ENCODE data around the gene MRPL37. TPM values are rescaled to one million over a fixed set of nuclear protein-coding genes. Genes with fewer than 3 reads are reported as not detected.

The MRPL37 gene
- total and polyA plus RNA-seq, 2 experiments from 2014 or later = 93.7 to 97.9 TPM

GRCh38 chr1:54259546-54260140, 59.7 kb downstream of the MRPL37 start:
- TF ChIP-seq CTCF (IDR thresholded peaks at IDR 0.05; ENCODE audit: low read depth, low read length) = no peak
- Histone ChIP-seq H3K4me3 (no peak overlapping the region), H3K9me3 (ENCODE audit: low read depth) (no peaks in the 10 kb centered on the region), H3K36me3 (no peaks in the 10 kb centered on the region), H3K4me1 (ENCODE audit: low read depth) (peaks cover 4% of the 10 kb centered on the region), H3K27ac (no peak overlapping the region), H3K27me3 (no peaks in the 10 kb centered on the region)
- DNase-seq (ENCODE audit: low read depth in 1 of 2, low spot score in 1 of 2) = no peak

GRCh38 chr1:54260810-54261209, 60.8 kb downstream of the MRPL37 start:
- no peak for TF ChIP-seq CTCF (IDR thresholded peaks at IDR 0.05; ENCODE audit: low read depth, low read length)
- Histone ChIP-seq H3K36me3 (no peaks in the 10 kb centered on the region), H3K27ac (no peak overlapping the region)

GRCh38 chr1:54262244-54262643, 62.3 kb downstream of the MRPL37 start:
- H3K27ac ChIP-seq = no peak overlapping the region
- no peak for DNase-seq (ENCODE audit: low read depth in 1 of 2, low spot score in 1 of 2)
- H3K36me3 ChIP-seq = no peaks in the 10 kb centered on the region
- TF ChIP-seq CTCF (IDR thresholded peaks at IDR 0.05; ENCODE audit: low read depth, low read length) = no peak
- H3K27me3 ChIP-seq = no peaks in the 10 kb centered on the region
- H3K4me3 ChIP-seq = no peak overlapping the region
- H3K4me1 ChIP-seq (ENCODE audit: low read depth) = peaks cover 9% of the 10 kb centered on the region
- no peaks in the 10 kb centered on the region for H3K9me3 ChIP-seq (ENCODE audit: low read depth)

More at GRCh38 chr1:54260810-54261209, 60.8 kb downstream of the MRPL37 start:
- Histone ChIP-seq H3K27me3 (no peaks in the 10 kb centered on the region), H3K4me3 (no peak overlapping the region), H3K9me3 (ENCODE audit: low read depth) (no peaks in the 10 kb centered on the region), H3K4me1 (ENCODE audit: low read depth) (peaks cover 9% of the 10 kb centered on the region)
- DNase-seq (ENCODE audit: low read depth in 1 of 2, low spot score in 1 of 2) = no peak

- Histone ChIP-seq H3K4me1 (ENCODE audit: low read depth) (peaks cover 9% of the 10 kb centered on the region), H3K36me3 (no peaks in the 10 kb centered on the region), H3K27me3 (no peaks in the 10 kb centered on the region), H3K4me3 (no peak overlapping the region), H3K27ac (no peak overlapping the region), H3K9me3 (ENCODE audit: low read depth) (no peaks in the 10 kb centered on the region)
- DNase-seq (ENCODE audit: low read depth in 1 of 2, low spot score in 1 of 2) = no peak
- no peak for TF ChIP-seq CTCF (IDR thresholded peaks at IDR 0.05; ENCODE audit: low read depth, low read length)
Observed at GRCh38 chr1:54263601-54264226, 63.7 kb downstream of the MRPL37 start.

GRCh38 chr1:54265126-54265525, 65.2 kb downstream of the MRPL37 start:
- TF ChIP-seq CTCF (IDR thresholded peaks at IDR 0.05; ENCODE audit: low read depth, low read length) = no peak
- H3K4me3 ChIP-seq = no peak overlapping the region
- peaks cover 9% of the 10 kb centered on the region for H3K4me1 ChIP-seq (ENCODE audit: low read depth)
- H3K27ac ChIP-seq = no peak overlapping the region
- no peaks in the 10 kb centered on the region for H3K9me3 ChIP-seq (ENCODE audit: low read depth)
- H3K36me3 ChIP-seq = no peaks in the 10 kb centered on the region
- no peak for DNase-seq (ENCODE audit: low read depth in 1 of 2, low spot score in 1 of 2)
- no peaks in the 10 kb centered on the region for H3K27me3 ChIP-seq
